PFSK-1 (cell line): ENCODE results near the gene EIPR1.

Experiments used
- FOXP2 ChIP-seq: optimal IDR thresholded peaks from 2 replicates; pipeline ENCODE3; 2011; ENCODE audit warnings: borderline replicate concordance, control low read depth, inconsistent platforms; ENCODE audit not compliant: insufficient read depth; ENCODE audit errors: extremely low read length, extremely low read depth
- POLR2AphosphoS5 ChIP-seq: IDR thresholded peaks from 2 replicates; pipeline ENCODE4 v1.6.1; 2012; ENCODE audit warnings: low read depth, mild to moderate bottlenecking, control low read depth, low read length, moderate library complexity
- SIN3A ChIP-seq: IDR thresholded peaks from 2 replicates; pipeline ENCODE4 v1.6.1; 2012; ENCODE audit warnings: mild to moderate bottlenecking, low read length, moderate library complexity, borderline replicate concordance; ENCODE audit not compliant: insufficient read depth
- TAF1 ChIP-seq: IDR thresholded peaks from 2 replicates; pipeline ENCODE4 v1.6.1; 2012; ENCODE audit warnings: low read length, control low read depth, borderline replicate concordance; ENCODE audit not compliant: insufficient read depth
- TF ChIP-seq, protein P1 (sequence below), 2 experiments: IDR thresholded peaks; 2 replicates each; pipeline versions ENCODE4 v1.6.1 to v1.8.0; 2011 to 2012; ENCODE audit warnings: low read depth in 2 of 2, low read length in 2 of 2, control low read depth in 1 of 2, inconsistent platforms in 1 of 2, mild to moderate bottlenecking in 1 of 2, moderate library complexity in 1 of 2; ENCODE audit not compliant: insufficient read depth in 1 of 2

DNA sequence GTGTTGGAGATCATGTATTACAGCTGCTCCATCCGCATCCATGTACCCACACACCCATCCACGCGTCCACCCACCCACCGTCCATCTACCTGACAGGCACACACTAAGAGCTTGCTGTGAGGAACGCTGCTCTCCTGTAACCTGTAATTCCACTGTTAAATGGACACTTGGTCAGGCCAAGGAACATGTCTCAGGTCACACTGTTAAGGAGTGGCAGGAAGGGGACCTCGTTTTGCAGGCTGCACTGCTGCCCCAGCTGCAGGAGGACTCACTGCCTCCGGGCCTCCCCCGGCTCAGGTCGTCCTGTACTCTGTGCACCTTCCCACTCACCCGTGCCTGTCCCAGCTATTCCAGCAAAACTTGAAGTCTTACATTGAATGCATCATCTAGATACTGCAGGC is 170.5 kb downstream of the EIPR1 start:
- TF ChIP-seq TAF1: no peak
- TF ChIP-seq SIN3A: no peak
- no peak for TF ChIP-seq POLR2AphosphoS5
- TF ChIP-seq, protein P1, sequence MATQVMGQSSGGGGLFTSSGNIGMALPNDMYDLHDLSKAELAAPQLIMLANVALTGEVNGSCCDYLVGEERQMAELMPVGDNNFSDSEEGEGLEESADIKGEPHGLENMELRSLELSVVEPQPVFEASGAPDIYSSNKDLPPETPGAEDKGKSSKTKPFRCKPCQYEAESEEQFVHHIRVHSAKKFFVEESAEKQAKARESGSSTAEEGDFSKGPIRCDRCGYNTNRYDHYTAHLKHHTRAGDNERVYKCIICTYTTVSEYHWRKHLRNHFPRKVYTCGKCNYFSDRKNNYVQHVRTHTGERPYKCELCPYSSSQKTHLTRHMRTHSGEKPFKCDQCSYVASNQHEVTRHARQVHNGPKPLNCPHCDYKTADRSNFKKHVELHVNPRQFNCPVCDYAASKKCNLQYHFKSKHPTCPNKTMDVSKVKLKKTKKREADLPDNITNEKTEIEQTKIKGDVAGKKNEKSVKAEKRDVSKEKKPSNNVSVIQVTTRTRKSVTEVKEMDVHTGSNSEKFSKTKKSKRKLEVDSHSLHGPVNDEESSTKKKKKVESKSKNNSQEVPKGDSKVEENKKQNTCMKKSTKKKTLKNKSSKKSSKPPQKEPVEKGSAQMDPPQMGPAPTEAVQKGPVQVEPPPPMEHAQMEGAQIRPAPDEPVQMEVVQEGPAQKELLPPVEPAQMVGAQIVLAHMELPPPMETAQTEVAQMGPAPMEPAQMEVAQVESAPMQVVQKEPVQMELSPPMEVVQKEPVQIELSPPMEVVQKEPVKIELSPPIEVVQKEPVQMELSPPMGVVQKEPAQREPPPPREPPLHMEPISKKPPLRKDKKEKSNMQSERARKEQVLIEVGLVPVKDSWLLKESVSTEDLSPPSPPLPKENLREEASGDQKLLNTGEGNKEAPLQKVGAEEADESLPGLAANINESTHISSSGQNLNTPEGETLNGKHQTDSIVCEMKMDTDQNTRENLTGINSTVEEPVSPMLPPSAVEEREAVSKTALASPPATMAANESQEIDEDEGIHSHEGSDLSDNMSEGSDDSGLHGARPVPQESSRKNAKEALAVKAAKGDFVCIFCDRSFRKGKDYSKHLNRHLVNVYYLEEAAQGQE (IDR thresholded peaks at IDR 0.05; ENCODE audit: insufficient read depth in 1 of 2, low read depth in 2 of 2, low read length in 2 of 2): no peak
- no peak for TF ChIP-seq FOXP2
